H9 (cell line): ENCODE measurements around the gene CDC25C. TPM values are rescaled to one million over a fixed set of nuclear protein-coding genes. Genes with fewer than 3 reads are reported as not detected.
A peak's percentile ranks its signal among the peaks of the same experiment; 100 is the strongest.

Experiments
- DNase-seq: peaks from one replicate; pipeline ENCODE4 v3.0.0-alpha.2; 2017
- H2AFZ ChIP-seq: one replicate; pipeline ENCODE4 v1.6.1; 2013; ENCODE audit warnings: mild to moderate bottlenecking, low read length, control low read depth, moderate library complexity
- H2AK5ac ChIP-seq: 2 replicates; pipeline ENCODE4 v1.6.1; 2013; ENCODE audit warnings: low read length, control low read depth, mixed read lengths; ENCODE audit not compliant: insufficient read length
- H2BK120ac ChIP-seq: one replicate; pipeline ENCODE4 v1.6.1; 2013; ENCODE audit warnings: low read depth, mild to moderate bottlenecking, low read length, control low read depth, inconsistent platforms; ENCODE audit not compliant: poor library complexity, severe bottlenecking
- H2BK12ac ChIP-seq: 2 replicates; pipeline ENCODE4 v1.6.1; 2013; ENCODE audit warnings: low read length, control low read depth, mixed read lengths, low read depth; ENCODE audit not compliant: insufficient read length
- H2BK15ac ChIP-seq: 2 replicates; pipeline ENCODE4 v1.6.1; 2013; ENCODE audit warnings: low read depth, low read length, control low read depth
- H2BK20ac ChIP-seq: one replicate; pipeline ENCODE4 v1.6.1; 2013; ENCODE audit warnings: low read depth, mild to moderate bottlenecking, low read length, control low read depth, inconsistent platforms; ENCODE audit not compliant: poor library complexity, severe bottlenecking
- H2BK5ac ChIP-seq: 2 replicates; pipeline ENCODE4 v1.6.1; 2013; ENCODE audit warnings: low read length, control low read depth, mixed read lengths; ENCODE audit not compliant: insufficient read length
- H3K14ac ChIP-seq: 2 replicates; pipeline ENCODE4 v1.6.1; 2013; ENCODE audit warnings: low read length, control low read depth; ENCODE audit not compliant: insufficient read depth
- H3K18ac ChIP-seq: 2 replicates; pipeline ENCODE4 v1.6.1; 2013; ENCODE audit warnings: low read depth, mild to moderate bottlenecking, mixed read lengths, low read length, control low read depth; ENCODE audit not compliant: insufficient read length
- H3K23ac ChIP-seq: 2 replicates; pipeline ENCODE4 v1.6.1; 2013; ENCODE audit warnings: low read length, control low read depth, mixed read lengths, low read depth; ENCODE audit not compliant: insufficient read length
- H3K23me2 ChIP-seq: 2 replicates; pipeline ENCODE4 v1.6.1; 2013; ENCODE audit warnings: low read depth, mild to moderate bottlenecking, mixed read lengths, low read length, control low read depth; ENCODE audit not compliant: insufficient read length, poor library complexity, severe bottlenecking
- H3K27ac ChIP-seq: 2 replicates; pipeline ENCODE4 v1.5.1; 2013; ENCODE audit warnings: low read length, control low read depth, mixed read lengths, low read depth; ENCODE audit not compliant: insufficient read length
- H3K27me3 ChIP-seq: 2 replicates; pipeline ENCODE4 v1.6.1; 2013; ENCODE audit warnings: low read length, control low read depth, inconsistent platforms; ENCODE audit not compliant: insufficient read depth
- H3K4ac ChIP-seq: 2 replicates; pipeline ENCODE4 v1.6.1; 2013; ENCODE audit warnings: low read depth, mild to moderate bottlenecking, control low read depth, inconsistent platforms, low read length, moderate library complexity
- H3K4me1 ChIP-seq: 2 replicates; pipeline ENCODE4 v1.6.1; 2013; ENCODE audit warnings: low read length, control low read depth, inconsistent platforms; ENCODE audit not compliant: insufficient read depth
- H3K4me2 ChIP-seq: 2 replicates; pipeline ENCODE4 v1.6.1; 2013; ENCODE audit warnings: low read length, control low read depth, mixed read lengths; ENCODE audit not compliant: insufficient read length, insufficient read depth
- H3K56ac ChIP-seq: 2 replicates; pipeline ENCODE4 v1.6.1; 2013; ENCODE audit warnings: low read depth, mild to moderate bottlenecking, mixed read lengths, low read length, control low read depth; ENCODE audit not compliant: insufficient read length
- H3K79me1 ChIP-seq: 2 replicates; pipeline ENCODE4 v1.6.1; 2013; ENCODE audit warnings: low read depth, mild to moderate bottlenecking, moderate library complexity, low read length, control low read depth, inconsistent platforms; ENCODE audit not compliant: insufficient read depth, poor library complexity, severe bottlenecking
- H3K79me2 ChIP-seq: 2 replicates; pipeline ENCODE4 v1.6.1; 2013; ENCODE audit warnings: low read length, control low read depth, inconsistent platforms; ENCODE audit not compliant: insufficient read depth
- H3K9ac ChIP-seq: 2 replicates; pipeline ENCODE4 v1.6.1; 2013; ENCODE audit warnings: low read length, control low read depth, mixed read lengths; ENCODE audit not compliant: insufficient read length; ENCODE audit errors: extremely low read depth
- H3K9me3 ChIP-seq: one replicate; pipeline ENCODE4 v1.6.1; 2013; ENCODE audit warnings: low read depth, low read length, inconsistent platforms; ENCODE audit not compliant: control insufficient read depth
- H3T11ph ChIP-seq: one replicate; pipeline ENCODE4 v1.6.1; 2013; ENCODE audit warnings: mild to moderate bottlenecking, low read length, control low read depth, inconsistent platforms
- H4K20me1 ChIP-seq: one replicate; pipeline ENCODE4 v1.6.1; 2013; ENCODE audit not compliant: control insufficient read depth, insufficient read length, insufficient read depth
- H4K5ac ChIP-seq: 2 replicates; pipeline ENCODE4 v1.6.1; 2013; ENCODE audit warnings: low read depth, mild to moderate bottlenecking, mixed read lengths, low read length, control low read depth; ENCODE audit not compliant: insufficient read length
- H4K8ac ChIP-seq: replicated peaks from 2 replicates; pipeline ENCODE4 v1.6.1; 2013; ENCODE audit warnings: low read length, control low read depth, mixed read lengths, low read depth; ENCODE audit not compliant: insufficient read length
- H4K91ac ChIP-seq: 2 replicates; pipeline ENCODE4 v1.6.1; 2013; ENCODE audit warnings: low read depth, mild to moderate bottlenecking, moderate library complexity, mixed read lengths, low read length, control low read depth; ENCODE audit not compliant: insufficient read length
- H3K27ac Mint-ChIP-seq, 3 experiments: 2 replicates in 2 of 3; 3 replicates in 1 of 3; pipeline ENCODE4 v1.8.0; 2020 to 2021; ENCODE audit warnings: mixed read lengths in 3 of 3, mild to moderate bottlenecking in 1 of 3, moderate library complexity in 1 of 3
- H3K27me3 Mint-ChIP-seq: 2 replicates; pipeline ENCODE4 v1.8.0; 2021; ENCODE audit warnings: low read depth, mild to moderate bottlenecking, moderate library complexity, mixed read lengths
- H3K36me3 Mint-ChIP-seq, 3 experiments: 2 replicates in 2 of 3; 3 replicates in 1 of 3; pipeline ENCODE4 v1.8.0; 2020 to 2021; ENCODE audit warnings: low read depth in 3 of 3, mixed read lengths in 3 of 3; ENCODE audit not compliant: insufficient read depth in 1 of 3
- H3K4me1 Mint-ChIP-seq, 2 experiments: 2 replicates each; pipeline ENCODE4 v1.8.0; 2020; ENCODE audit warnings: mixed read lengths in 2 of 2
- H3K4me3 Mint-ChIP-seq, 2 experiments: 2 replicates in 1 of 2; 3 replicates in 1 of 2; pipeline ENCODE4 v1.8.0; 2020 to 2021; ENCODE audit warnings: mild to moderate bottlenecking in 2 of 2, mixed read lengths in 2 of 2, moderate library complexity in 1 of 2
- H3K9me3 Mint-ChIP-seq, 2 experiments: 2 replicates in 1 of 2; 3 replicates in 1 of 2; pipeline ENCODE4 v1.8.0; 2020; ENCODE audit warnings: mild to moderate bottlenecking in 2 of 2, mixed read lengths in 2 of 2, moderate library complexity in 1 of 2
- total RNA-seq: library from RNA; stranded (reverse); gene quantifications from 2 replicates; pipeline ENCODE4 v1.2.1, GENCODE V29; 2021
- TF ChIP-seq, protein P1 (sequence below): fragments of 200-600 bp; sonication (generic); conservative IDR thresholded peaks from 3 replicates; pipeline ENCODE4 v1.8.0; 2021; ENCODE audit warnings: antibody characterized with exemption, mild to moderate bottlenecking

Gene CDC25C
- total RNA-seq, 1 experiment from 2014 or later: 22.8 TPM

DNA sequence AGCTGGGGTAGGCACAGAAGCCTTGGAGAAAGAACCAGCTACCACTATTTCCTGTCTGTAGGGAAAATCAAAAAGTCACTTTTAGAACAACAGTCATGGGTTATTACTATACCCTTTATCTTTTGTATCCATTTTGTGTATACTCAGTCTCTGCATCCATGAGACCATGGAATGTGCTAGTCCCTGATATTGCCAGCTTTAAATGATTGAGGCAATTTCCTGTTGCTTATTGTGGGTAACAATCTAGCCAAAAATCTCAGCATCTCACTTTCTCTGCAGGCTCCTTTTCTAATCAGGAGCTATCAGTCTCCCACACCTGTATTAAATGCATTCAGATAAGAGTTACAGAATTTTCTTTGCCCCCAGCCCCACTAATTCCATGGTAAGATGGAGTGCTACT lies 19.9 kb upstream of the CDC25C start:
- peaks cover 6% of the 10 kb centered on the region for H3K4me1 ChIP-seq
- H2AFZ ChIP-seq: no peak overlapping the region
- peaks cover 15% of the 10 kb centered on the region; the same call in 1 of the 2 replicates for H3K79me2 ChIP-seq
- no peaks in the 10 kb centered on the region for H3K9me3 ChIP-seq
- no peak overlapping the region for H2BK120ac ChIP-seq
- H2BK12ac ChIP-seq: no peak overlapping the region
- H4K20me1 ChIP-seq: no peaks in the 10 kb centered on the region
- no peak overlapping the region for H3T11ph ChIP-seq
- H3K27ac ChIP-seq: no peak overlapping the region
- peaks cover 19 to 44% (median 33%) of the 10 kb centered on the region in 3 experiments for H3K36me3 Mint-ChIP-seq
- H3K56ac ChIP-seq: no peak overlapping the region
- H4K8ac ChIP-seq: no peak overlapping the region
- H3K23me2 ChIP-seq: peaks cover 9% of the 10 kb centered on the region
- H2AK5ac ChIP-seq: no peak overlapping the region
- TF ChIP-seq, protein P1, sequence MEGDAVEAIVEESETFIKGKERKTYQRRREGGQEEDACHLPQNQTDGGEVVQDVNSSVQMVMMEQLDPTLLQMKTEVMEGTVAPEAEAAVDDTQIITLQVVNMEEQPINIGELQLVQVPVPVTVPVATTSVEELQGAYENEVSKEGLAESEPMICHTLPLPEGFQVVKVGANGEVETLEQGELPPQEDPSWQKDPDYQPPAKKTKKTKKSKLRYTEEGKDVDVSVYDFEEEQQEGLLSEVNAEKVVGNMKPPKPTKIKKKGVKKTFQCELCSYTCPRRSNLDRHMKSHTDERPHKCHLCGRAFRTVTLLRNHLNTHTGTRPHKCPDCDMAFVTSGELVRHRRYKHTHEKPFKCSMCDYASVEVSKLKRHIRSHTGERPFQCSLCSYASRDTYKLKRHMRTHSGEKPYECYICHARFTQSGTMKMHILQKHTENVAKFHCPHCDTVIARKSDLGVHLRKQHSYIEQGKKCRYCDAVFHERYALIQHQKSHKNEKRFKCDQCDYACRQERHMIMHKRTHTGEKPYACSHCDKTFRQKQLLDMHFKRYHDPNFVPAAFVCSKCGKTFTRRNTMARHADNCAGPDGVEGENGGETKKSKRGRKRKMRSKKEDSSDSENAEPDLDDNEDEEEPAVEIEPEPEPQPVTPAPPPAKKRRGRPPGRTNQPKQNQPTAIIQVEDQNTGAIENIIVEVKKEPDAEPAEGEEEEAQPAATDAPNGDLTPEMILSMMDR: no peak
- H3K18ac ChIP-seq: no peak overlapping the region
- H3K23ac ChIP-seq: no peak overlapping the region
- H3K4me3 Mint-ChIP-seq: peak overlapping the region; percentile 76 to 88; a peak in 2 of 5 replicates
- H2BK15ac ChIP-seq: no peak overlapping the region
- no peak for DNase-seq
- no peak overlapping the region for H3K4me2 ChIP-seq
- H4K91ac ChIP-seq: no peak overlapping the region
- H3K9ac ChIP-seq: no peak overlapping the region
- H2BK5ac ChIP-seq: no peak overlapping the region
- H3K27me3 ChIP-seq: no peaks in the 10 kb centered on the region
- H3K79me1 ChIP-seq: no peaks in the 10 kb centered on the region
- H3K9me3 Mint-ChIP-seq: peaks cover 0 to 4% of the 10 kb centered on the region in 2 experiments; a peak in 1 of 5 replicates
- H3K4me1 Mint-ChIP-seq: peaks cover 24 to 28% of the 10 kb centered on the region in 2 experiments
- H2BK20ac ChIP-seq: no peak overlapping the region
- H3K4ac ChIP-seq: no peak overlapping the region
- no peak overlapping the region for H4K5ac ChIP-seq
- no peak overlapping the region for H3K14ac ChIP-seq
- no peak overlapping the region; a peak in 1 of 7 replicates for H3K27ac Mint-ChIP-seq
- no peaks in the 10 kb centered on the region for H3K27me3 Mint-ChIP-seq
